Vagina (tissue), 2 donors: ENCODE measurements around the gene ARPC1B. TPM values are rescaled to one million over a fixed set of nuclear protein-coding genes. Genes with fewer than 3 reads are reported as not detected.
"Not testable (repeated sequence)": the region's sequence is repeated elsewhere in the genome, so short reads cannot be mapped to it uniquely, and the experiment has no call there.

Experiments used
- DNase-seq, 2 donors: peaks; one replicate each; pipeline ENCODE4 v3.0.0-alpha.2; 2017; ENCODE audit errors: extremely low spot score in 2 of 2
- H3K27ac ChIP-seq: fragments of 200-600 bp; sonication (generic); one replicate; pipeline ENCODE4 v1.5.1; 2019
- H3K27me3 ChIP-seq: fragments of 200-600 bp; sonication (generic); one replicate; pipeline ENCODE4 v1.5.1; 2019
- H3K36me3 ChIP-seq, 2 donors: fragments of 200-600 bp; sonication (generic); one replicate each; pipeline ENCODE4 v1.5.1; 2017 to 2019
- H3K4me1 ChIP-seq: fragments of 200-600 bp; sonication (generic); one replicate; pipeline ENCODE4 v1.5.1; 2019
- H3K4me3 ChIP-seq, 2 donors: fragments of 200-600 bp; sonication (generic); 1 replicate in 1 of 2; 2 replicates in 1 of 2; pipeline ENCODE4 v1.5.1; 2016 to 2019
- H3K9me3 ChIP-seq: fragments of 200-600 bp; sonication (generic); one replicate; pipeline ENCODE4 v1.5.1; 2019
- CTCF ChIP-seq, 3 experiments: fragments of 450-650 bp in 2 of 3; fragments of 200-600 bp in 1 of 3; sonication (generic) in 1 of 3; IDR thresholded peaks; one replicate each; pipeline ENCODE4 v1.5.1; 2017 to 2019; ENCODE audit warnings: antibody characterized with exemption in 3 of 3, mild to moderate bottlenecking in 2 of 3, moderate library complexity in 2 of 3
- POLR2A ChIP-seq, 2 donors: fragments of 450-650 bp; IDR thresholded peaks; one replicate each; pipeline ENCODE4 v1.6.1; 2017; ENCODE audit warnings: antibody characterized with exemption in 2 of 2, mild to moderate bottlenecking in 2 of 2, moderate library complexity in 2 of 2
- POLR2AphosphoS5 ChIP-seq, 2 donors: sonication (generic); formaldehyde crosslinking; IDR thresholded peaks; one replicate each; pipeline ENCODE4 v1.9.0; 2017; ENCODE audit warnings: antibody characterized with exemption in 2 of 2, mild to moderate bottlenecking in 2 of 2, low read depth in 1 of 2; ENCODE audit not compliant: insufficient read depth in 1 of 2
- intact Hi-C: fragments of 100-400 bp; cut with DNase I; formaldehyde crosslinking; loops from one replicate; pipeline ENCODE4 v1.15.1; 2023
- total RNA-seq: library from RNA; depleted of rRNA; stranded (reverse); fragments of >200 nt; gene quantifications from one replicate; pipeline ENCODE4 v1.2.3, GENCODE V29; 2016

The ARPC1B gene
- total RNA-seq, 1 donor from 2014 or later: 114 TPM

- H3K27me3 ChIP-seq: no peaks in the 10 kb centered on the region
- H3K4me1 ChIP-seq: peaks cover 35% of the 10 kb centered on the region
- no peak for DNase-seq
These were observed 709 bp downstream of the ARPC1B start for GRCh38 chr7:99375070-99375807.

GRCh38 chr7:99379043-99379577 is 4.6 kb downstream of the ARPC1B start:
- TF ChIP-seq POLR2A (IDR thresholded peaks at IDR 0.05) (no peak), POLR2AphosphoS5 (IDR thresholded peaks at IDR 0.05; ENCODE audit: insufficient read depth in 1 of 2, low read depth in 1 of 2) (peak in 1 of 2 donors; percentile 83), CTCF (IDR thresholded peaks at IDR 0.05) (peak in 1 of 3 experiments; percentile 19)
- peak overlapping the region; percentile 79 for H3K27ac ChIP-seq
- H3K4me1 ChIP-seq: peaks cover 48% of the 10 kb centered on the region
- H3K36me3 ChIP-seq: peaks cover 0 to 5% of the 10 kb centered on the region in 2 donors
- H3K27me3 ChIP-seq: no peaks in the 10 kb centered on the region
- H3K9me3 ChIP-seq: no peaks in the 10 kb centered on the region
- intact Hi-C loops: no loop called here
- DNase-seq: no peak
- peak overlapping the region in 1 of 2 donors; percentile 1 for H3K4me3 ChIP-seq

More at GRCh38 chr7:99375070-99375807, 709 bp downstream of the ARPC1B start:
- peak overlapping the region; percentile 90 to 97 for H3K4me3 ChIP-seq
- H3K9me3 ChIP-seq: no peaks in the 10 kb centered on the region
- intact Hi-C loops: no loop called here
- peaks cover 0 to 5% of the 10 kb centered on the region in 2 donors for H3K36me3 ChIP-seq
- TF ChIP-seq POLR2AphosphoS5 (IDR thresholded peaks at IDR 0.05; ENCODE audit: insufficient read depth in 1 of 2, low read depth in 1 of 2) (peak in 1 of 2 donors; percentile 58), CTCF (IDR thresholded peaks at IDR 0.05) (no peak), POLR2A (IDR thresholded peaks at IDR 0.05) (no peak)
- peak overlapping the region; percentile 84 for H3K27ac ChIP-seq

DNA sequence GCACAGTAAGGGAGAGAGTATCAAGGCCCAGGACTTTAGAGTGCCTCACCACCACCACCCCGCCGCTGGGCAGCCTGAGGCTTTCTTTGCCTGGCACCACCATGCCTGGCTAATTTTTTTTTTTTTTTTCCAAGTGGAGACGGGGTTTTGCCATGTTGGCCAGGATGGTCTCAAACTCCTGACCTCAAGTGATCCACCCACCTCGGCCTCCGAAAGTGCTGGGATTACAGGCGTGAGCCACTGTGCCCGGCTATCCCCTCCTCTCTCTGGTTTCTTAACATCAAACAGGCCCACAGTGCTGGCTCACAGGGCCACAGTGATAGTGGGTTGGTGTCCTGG is 5.1 kb downstream of the ARPC1B start:
- intact Hi-C loops: not testable (repeated sequence)
- Histone ChIP-seq H3K4me1 (peaks cover 48% of the 10 kb centered on the region), H3K4me3 (peak overlapping the region in 1 of 2 donors; percentile 1)

DNA sequence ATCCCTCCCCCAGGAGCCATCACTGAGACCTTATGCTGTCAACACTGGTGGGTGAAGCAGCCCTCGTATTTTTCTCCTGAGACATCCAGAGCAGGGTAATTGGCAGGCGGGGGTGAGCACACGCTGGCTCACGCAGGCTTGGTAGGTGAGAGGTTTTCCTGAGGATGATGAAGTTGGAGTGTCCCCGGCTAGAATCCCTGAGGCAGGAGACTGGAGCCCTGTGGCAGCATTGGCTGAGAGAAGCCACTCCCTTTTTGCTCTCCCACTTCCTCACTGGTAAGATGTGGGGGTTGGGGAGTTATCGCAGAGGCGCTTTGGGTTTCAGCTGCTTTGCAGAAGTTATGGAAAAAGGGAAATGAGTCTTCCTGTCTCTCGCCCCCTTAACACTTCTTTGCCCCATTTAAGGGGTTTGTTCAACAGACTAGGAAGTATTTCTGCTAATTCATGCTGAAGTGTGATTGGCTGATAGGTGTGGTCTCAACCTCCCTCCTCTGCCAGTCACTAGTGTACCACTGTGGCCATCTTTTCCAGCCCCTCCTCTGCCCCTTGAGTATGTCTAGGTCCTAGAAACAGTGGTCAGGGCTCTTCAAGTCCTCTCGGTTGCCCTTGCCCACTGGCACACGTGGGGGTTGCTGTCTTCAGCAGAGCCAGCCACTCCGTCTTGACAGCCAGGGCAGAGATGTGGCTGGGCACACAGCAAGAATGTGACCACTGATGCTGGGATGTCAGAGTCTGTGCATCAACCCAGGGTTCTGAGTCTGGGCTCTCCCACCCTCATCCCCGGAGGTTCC is 5.7 kb downstream of the ARPC1B start:
- Histone ChIP-seq H3K36me3 (peaks cover 0 to 5% of the 10 kb centered on the region in 2 donors), H3K27ac (peak overlapping the region; percentile 79), H3K27me3 (no peaks in the 10 kb centered on the region), H3K4me3 (peak overlapping the region in 1 of 2 donors; percentile 1), H3K4me1 (peaks cover 48% of the 10 kb centered on the region), H3K9me3 (no peaks in the 10 kb centered on the region)
- intact Hi-C loops: no loop called here
- DNase-seq: no peak
- TF ChIP-seq POLR2A (IDR thresholded peaks at IDR 0.05): no peak

More for the DNA sequence above, 5.1 kb downstream of the ARPC1B start:
- H3K27ac ChIP-seq: peak overlapping the region; percentile 79
- DNase-seq, H3K27me3 ChIP-seq, H3K36me3 ChIP-seq, H3K9me3 ChIP-seq: not testable (repeated sequence)

- Histone ChIP-seq H3K4me1 (peaks cover 41% of the 10 kb centered on the region), H3K27me3 (no peaks in the 10 kb centered on the region), H3K36me3 (peaks cover 0 to 6% of the 10 kb centered on the region in 2 donors), H3K4me3 (no peak overlapping the region), H3K9me3 (no peaks in the 10 kb centered on the region), H3K27ac (peak overlapping the region; percentile 79)
- intact Hi-C loops: no loop called here
- no peak for DNase-seq
- TF ChIP-seq POLR2A (IDR thresholded peaks at IDR 0.05): no peak
- TF ChIP-seq POLR2AphosphoS5 (IDR thresholded peaks at IDR 0.05; ENCODE audit: insufficient read depth in 1 of 2, low read depth in 1 of 2): no peak
- TF ChIP-seq CTCF (IDR thresholded peaks at IDR 0.05): no peak
These were observed 6.5 kb downstream of the ARPC1B start for GRCh38 chr7:99380823-99381663.
